GM12801 (cell line): ENCODE data around the gene KLHL25.

ENCODE experiments used
- CTCF ChIP-seq: IDR thresholded peaks from one replicate; pipeline ENCODE4 v1.5.1; 2011; ENCODE audit warnings: control low read depth; ENCODE audit not compliant: insufficient read length; ENCODE audit errors: extremely low read depth

Gene KLHL25

GRCh38 chr15:85770096-85771041 lies 24.4 kb downstream of the KLHL25 start:
- no peak for TF ChIP-seq CTCF

DNA sequence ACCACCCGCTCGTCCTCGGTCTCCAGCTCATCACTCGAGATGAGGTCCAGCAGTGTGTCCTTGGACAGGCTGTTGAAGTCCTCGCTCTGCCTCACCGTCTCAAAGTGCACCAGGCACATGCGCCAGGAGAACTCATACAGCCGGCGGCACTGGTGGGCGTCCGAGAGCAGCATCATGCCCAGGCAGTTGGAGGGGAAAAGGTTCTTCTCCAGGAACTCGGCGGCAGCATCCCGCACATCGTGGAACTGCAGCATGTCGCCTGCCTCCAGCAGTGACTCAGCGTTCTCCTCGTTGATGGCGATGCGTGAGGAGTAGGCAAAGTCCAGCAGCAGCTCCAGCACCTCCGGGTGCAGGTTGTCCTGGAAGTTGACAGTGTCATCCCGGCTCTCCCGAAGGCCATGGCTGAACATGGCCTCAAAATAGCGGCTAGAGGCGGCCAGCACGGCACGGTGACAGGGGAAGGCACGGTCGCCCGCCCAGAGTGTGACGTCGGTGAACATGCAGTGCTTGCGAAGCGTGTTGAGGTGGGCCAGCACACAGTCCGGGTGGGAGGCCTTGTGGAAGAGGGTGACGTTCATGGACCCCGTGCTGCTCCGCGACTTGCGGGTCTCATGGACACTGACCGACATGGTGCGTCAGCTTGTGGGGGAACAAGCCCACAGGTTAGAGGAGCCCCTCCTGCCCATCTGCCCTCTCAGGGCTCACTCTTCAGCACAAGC lies 25.4 kb downstream of the KLHL25 start:
- no peak for TF ChIP-seq CTCF

- no peak for TF ChIP-seq CTCF
Observed at GRCh38 chr15:85768595-85769168, 26.0 kb downstream of the KLHL25 start.

GRCh38 chr15:85767785-85768529 lies 26.8 kb downstream of the KLHL25 start:
- no peak for TF ChIP-seq CTCF

- TF ChIP-seq CTCF = no peak
Observed at GRCh38 chr15:85766001-85766831, 28.5 kb downstream of the KLHL25 start.

GRCh38 chr15:85764649-85765277 lies 30.0 kb downstream of the KLHL25 start:
- TF ChIP-seq CTCF = no peak
